GM23338 (cell line): ENCODE data around the gene ITGB2. TPM values are rescaled to one million over a fixed set of nuclear protein-coding genes. Genes with fewer than 3 reads are reported as not detected.

Experiments used
- ATAC-seq: fragments of 200-7000 bp; cut with Tn5 transposase; 3 replicates; pipeline ENCODE4 v1.9.1; 2020
- DNase-seq: peaks from one replicate; pipeline ENCODE4 v3.0.0-alpha.2; 2015; ENCODE audit warnings: low spot score
- H2AFZ ChIP-seq: fragments of 200-600 bp; sonication (generic); 2 replicates; pipeline ENCODE4 v1.8.0; 2016; ENCODE audit warnings: antibody characterized with exemption, mild to moderate bottlenecking, moderate library complexity
- H3F3A ChIP-seq: fragments of 200-600 bp; sonication (generic); replicated peaks from 2 replicates; pipeline ENCODE4 v1.8.0; 2017; ENCODE audit warnings: antibody characterized with exemption, mixed run types, low read depth
- H3K27ac ChIP-seq: fragments of 200-600 bp; sonication (generic); 2 replicates; pipeline ENCODE4 v1.6.1; 2016; ENCODE audit warnings: low read depth
- H3K27me3 ChIP-seq: fragments of 200-600 bp; sonication (generic); 2 replicates; pipeline ENCODE4 v1.8.0; 2016; ENCODE audit warnings: mild to moderate bottlenecking, mixed run types, moderate library complexity; ENCODE audit not compliant: insufficient read depth
- H3K36me3 ChIP-seq: fragments of 200-600 bp; sonication (generic); 2 replicates; pipeline ENCODE4 v1.8.0; 2016; ENCODE audit warnings: mild to moderate bottlenecking; ENCODE audit not compliant: insufficient read depth
- H3K4me1 ChIP-seq: fragments of 200-600 bp; sonication (generic); 2 replicates; pipeline ENCODE4 v1.8.0; 2016; ENCODE audit warnings: mild to moderate bottlenecking, moderate library complexity; ENCODE audit not compliant: insufficient read depth
- H3K4me2 ChIP-seq: fragments of 200-600 bp; sonication (generic); 2 replicates; pipeline ENCODE4 v1.7.1; 2017; ENCODE audit warnings: mixed run types
- H3K4me3 ChIP-seq: fragments of 200-600 bp; sonication (generic); 2 replicates; pipeline ENCODE4 v1.6.1; 2016; ENCODE audit warnings: mixed run types
- H3K79me2 ChIP-seq: fragments of 200-600 bp; sonication (generic); replicated peaks from 2 replicates; pipeline ENCODE4 v1.8.0; 2017; ENCODE audit warnings: mild to moderate bottlenecking; ENCODE audit not compliant: insufficient read depth
- H3K9me2 ChIP-seq: fragments of 200-600 bp; sonication (generic); 2 replicates; pipeline ENCODE4 v1.8.0; 2017; ENCODE audit not compliant: insufficient read depth
- H4K20me1 ChIP-seq: fragments of 200-600 bp; sonication (generic); replicated peaks from 2 replicates; pipeline ENCODE4 v1.8.0; 2017; ENCODE audit warnings: mild to moderate bottlenecking; ENCODE audit not compliant: insufficient read depth
- H3K27ac Mint-ChIP-seq: 2 replicates; pipeline ENCODE4 v1.8.0; 2020; ENCODE audit warnings: inconsistent platforms, mild to moderate bottlenecking, moderate library complexity, mixed read lengths
- H3K27me3 Mint-ChIP-seq: 3 replicates; pipeline ENCODE4 v1.8.0; 2022; ENCODE audit warnings: low read depth, mild to moderate bottlenecking, moderate library complexity, mixed read lengths, inconsistent platforms; ENCODE audit not compliant: insufficient read depth, poor library complexity
- H3K36me3 Mint-ChIP-seq: 3 replicates; pipeline ENCODE4 v1.8.0; 2021; ENCODE audit warnings: low read depth, mild to moderate bottlenecking, inconsistent platforms, moderate library complexity, mixed read lengths
- H3K4me1 Mint-ChIP-seq: 3 replicates; pipeline ENCODE4 v1.8.0; 2020; ENCODE audit warnings: mild to moderate bottlenecking, inconsistent platforms, mixed read lengths
- H3K4me3 Mint-ChIP-seq: 3 replicates; pipeline ENCODE4 v1.8.0; 2021; ENCODE audit warnings: moderate library complexity, mild to moderate bottlenecking, inconsistent platforms, mixed read lengths
- H3K9me3 Mint-ChIP-seq: 3 replicates; pipeline ENCODE4 v1.8.0; 2020; ENCODE audit warnings: moderate library complexity, mild to moderate bottlenecking, inconsistent platforms, mixed read lengths
- CREB1 ChIP-seq: fragments of 250-450 bp; sonication (Bioruptor Pico); IDR thresholded peaks from 2 replicates; pipeline ENCODE4 v1.5.0; 2020; ENCODE audit warnings: low read depth, mild to moderate bottlenecking, moderate library complexity
- EZH2 ChIP-seq: fragments of 200-600 bp; sonication (generic); IDR thresholded peaks from one replicate; pipeline ENCODE4 v1.8.0; 2017; ENCODE audit warnings: antibody characterized with exemption, mild to moderate bottlenecking, low read depth; ENCODE audit not compliant: unreplicated experiment
- NANOG ChIP-seq: IDR thresholded peaks from 2 replicates; pipeline ENCODE4 v1.6.1; 2016; ENCODE audit warnings: antibody characterized with exemption, borderline replicate concordance
- STAT1 ChIP-seq: IDR thresholded peaks from one replicate; pipeline ENCODE4 v1.6.1; 2016; ENCODE audit warnings: antibody characterized with exemption; ENCODE audit not compliant: unreplicated experiment
- ZNF462 ChIP-seq: fragments of 250-450 bp; sonication (Bioruptor Pico); IDR thresholded peaks from 2 replicates; pipeline ENCODE4 v1.5.0; 2020; ENCODE audit warnings: mild to moderate bottlenecking, moderate library complexity
- polyA plus RNA-seq: library from polyadenylated mRNA; unstranded; fragments of >200 nt; fragmentation: Nextera tagmentation; extraction: Ambion mirVana; gene quantifications from 2 replicates; pipeline ENCODE4 v1.2.1, GENCODE V29; 2016
- total RNA-seq: library from RNA; depleted of rRNA; stranded (reverse); fragments of >200 nt; shearing (Covaris generic); gene quantifications from 2 replicates; pipeline ENCODE4 v1.2.3, GENCODE V29; 2014

The ITGB2 gene
- total and polyA plus RNA-seq, 2 experiments from 2014 or later, result 0.44 to 0.63 TPM

- TF ChIP-seq EZH2, result no peak
- TF ChIP-seq ZNF462, result no peak
- TF ChIP-seq STAT1, result no peak
- no peak for TF ChIP-seq NANOG
Measured at GRCh38 chr21:44958471-44959191, 37.9 kb upstream of the ITGB2 start (continued).

GRCh38 chr21:44957901-44958451 is 37.3 kb upstream of the ITGB2 start:
- H3K9me3 Mint-ChIP-seq, result no peaks in the 10 kb centered on the region
- no peak overlapping the region for H3K4me3 Mint-ChIP-seq
- H3K36me3 Mint-ChIP-seq, result peaks cover 44% of the 10 kb centered on the region
- Histone ChIP-seq H3F3A (no peaks in the 10 kb centered on the region), H3K4me1 (no peaks in the 10 kb centered on the region), H3K36me3 (peaks cover 4% of the 10 kb centered on the region), H3K27ac (no peak overlapping the region), H2AFZ (no peak overlapping the region), H3K4me3 (no peak overlapping the region), H3K79me2 (peaks cover 84% of the 10 kb centered on the region), H3K27me3 (no peaks in the 10 kb centered on the region), H4K20me1 (peaks cover 26% of the 10 kb centered on the region), H3K4me2 (no peak overlapping the region), H3K9me2 (no peaks in the 10 kb centered on the region)
- H3K4me1 Mint-ChIP-seq, result peaks cover 4% of the 10 kb centered on the region
- no peak for ATAC-seq
- peaks cover 11% of the 10 kb centered on the region for H3K27me3 Mint-ChIP-seq
- DNase-seq, result no peak
- no peak overlapping the region for H3K27ac Mint-ChIP-seq
- TF ChIP-seq CREB1 (CRISPR knock-in tag) (no peak), ZNF462 (no peak)
